ENCODE data around the gene ZSCAN12.
"Not testable (repeated sequence)": the region's sequence is repeated elsewhere in the genome, so short reads cannot be mapped to it uniquely, and the experiment has no call there.

Gene ZSCAN12

GRCh38 chr6:28399350-28400121, at the start of gene ZSCAN12:
ZSCAN12 (minus strand) TSS chr6:28399747; CDS start chr6:28398405, 1,342 bp downstream.
- FAIRE-seq (peak; percentile 88), DNase-seq (ENCODE audit: extremely low spot score, insufficient read length, low read depth) (peak; percentile 65)

- FAIRE-seq = no peak
- no peak for DNase-seq (ENCODE audit: extremely low spot score, insufficient read length, low read depth)
Observed at GRCh38 chr6:28449056-28449455, 49.5 kb upstream of the ZSCAN12 start.

GRCh38 chr6:28447512-28447906, 48.0 kb upstream of the ZSCAN12 start:
- FAIRE-seq; DNase-seq (ENCODE audit: extremely low spot score, insufficient read length, low read depth): not testable (repeated sequence)

- no peak for DNase-seq (ENCODE audit: extremely low spot score, insufficient read length, low read depth)
- FAIRE-seq = no peak
Observed at GRCh38 chr6:28446818-28447511, 47.4 kb upstream of the ZSCAN12 start.

GRCh38 chr6:28444759-28445158, 45.2 kb upstream of the ZSCAN12 start:
- not testable (repeated sequence) for DNase-seq (ENCODE audit: extremely low spot score, insufficient read length, low read depth); FAIRE-seq

GRCh38 chr6:28443112-28443773, 43.7 kb upstream of the ZSCAN12 start, which contains the start of gene ZSCAN23:
ZSCAN23 (minus strand) TSS chr6:28443491; CDS start chr6:28436266, 7,225 bp downstream.
- DNase-seq (ENCODE audit: extremely low spot score, insufficient read length, low read depth) (peak; percentile 71), FAIRE-seq (peak; percentile 97)

GRCh38 chr6:28442586-28442985, 43.0 kb upstream of the ZSCAN12 start:
- FAIRE-seq (no peak), DNase-seq (ENCODE audit: extremely low spot score, insufficient read length, low read depth) (no peak)

GRCh38 chr6:28436404-28436803, 36.9 kb upstream of the ZSCAN12 start:
- no peak for DNase-seq (ENCODE audit: extremely low spot score, insufficient read length, low read depth)
- FAIRE-seq = no peak

GRCh38 chr6:28433119-28433518, 33.6 kb upstream of the ZSCAN12 start:
- DNase-seq (ENCODE audit: extremely low spot score, insufficient read length, low read depth) (no peak), FAIRE-seq (no peak)

- DNase-seq (ENCODE audit: extremely low spot score, insufficient read length, low read depth) (no peak), FAIRE-seq (no peak)
Observed at GRCh38 chr6:28429781-28430180, 30.2 kb upstream of the ZSCAN12 start.

GRCh38 chr6:28425944-28426541, 26.5 kb upstream of the ZSCAN12 start:
- DNase-seq (ENCODE audit: extremely low spot score, insufficient read length, low read depth) (no peak), FAIRE-seq (peak; percentile 73)

- DNase-seq (ENCODE audit: extremely low spot score, insufficient read length, low read depth) (no peak), FAIRE-seq (no peak)
Observed at GRCh38 chr6:28424163-28424562, 24.6 kb upstream of the ZSCAN12 start.

- DNase-seq (ENCODE audit: extremely low spot score, insufficient read length, low read depth) (no peak), FAIRE-seq (no peak)
Observed at GRCh38 chr6:28423546-28423945, 24.0 kb upstream of the ZSCAN12 start.

- FAIRE-seq (no peak), DNase-seq (ENCODE audit: extremely low spot score, insufficient read length, low read depth) (no peak)
Observed at GRCh38 chr6:28413681-28414080, 14.1 kb upstream of the ZSCAN12 start.

GRCh38 chr6:28410767-28411166, 11.2 kb upstream of the ZSCAN12 start:
- DNase-seq (ENCODE audit: extremely low spot score, insufficient read length, low read depth) (no peak), FAIRE-seq (no peak)

GRCh38 chr6:28408076-28408802, 8.7 kb upstream of the ZSCAN12 start:
- DNase-seq (ENCODE audit: extremely low spot score, insufficient read length, low read depth) (no peak), FAIRE-seq (no peak)

GRCh38 chr6:28407401-28407800, 7.9 kb upstream of the ZSCAN12 start:
- DNase-seq (ENCODE audit: extremely low spot score, insufficient read length, low read depth) (no peak), FAIRE-seq (no peak)

- not testable (repeated sequence) for FAIRE-seq; DNase-seq (ENCODE audit: extremely low spot score, insufficient read length, low read depth)
Observed at GRCh38 chr6:28403923-28404322, 4.4 kb upstream of the ZSCAN12 start.

- FAIRE-seq (no peak), DNase-seq (ENCODE audit: extremely low spot score, insufficient read length, low read depth) (no peak)
Observed at GRCh38 chr6:28402197-28402596, 2.6 kb upstream of the ZSCAN12 start.

GRCh38 chr6:28401172-28401571, 1.6 kb upstream of the ZSCAN12 start:
- DNase-seq (ENCODE audit: extremely low spot score, insufficient read length, low read depth) (no peak), FAIRE-seq (no peak)

Data from GM18507 (cell line).